Vagina (tissue), 2 donors: ENCODE data around the gene ESPNL. TPM values are rescaled to one million over a fixed set of nuclear protein-coding genes. Genes with fewer than 3 reads are reported as not detected.

Source experiments
- DNase-seq, 2 donors: peaks; one replicate each; pipeline ENCODE4 v3.0.0-alpha.2; 2017; ENCODE audit errors: extremely low spot score in 2 of 2
- H3K27ac ChIP-seq: fragments of 200-600 bp; sonication (generic); one replicate; pipeline ENCODE4 v1.5.1; 2019
- H3K27me3 ChIP-seq: fragments of 200-600 bp; sonication (generic); one replicate; pipeline ENCODE4 v1.5.1; 2019
- H3K36me3 ChIP-seq, 2 donors: fragments of 200-600 bp; sonication (generic); one replicate each; pipeline ENCODE4 v1.5.1; 2017 to 2019
- H3K4me1 ChIP-seq: fragments of 200-600 bp; sonication (generic); one replicate; pipeline ENCODE4 v1.5.1; 2019
- H3K4me3 ChIP-seq, 2 donors: fragments of 200-600 bp; sonication (generic); 1 replicate in 1 of 2; 2 replicates in 1 of 2; pipeline ENCODE4 v1.5.1; 2016 to 2019
- H3K9me3 ChIP-seq: fragments of 200-600 bp; sonication (generic); one replicate; pipeline ENCODE4 v1.5.1; 2019
- CTCF ChIP-seq, 3 experiments: fragments of 450-650 bp in 2 of 3; fragments of 200-600 bp in 1 of 3; sonication (generic) in 1 of 3; IDR thresholded peaks; one replicate each; pipeline ENCODE4 v1.5.1; 2017 to 2019; ENCODE audit warnings: antibody characterized with exemption in 3 of 3, mild to moderate bottlenecking in 2 of 3, moderate library complexity in 2 of 3
- POLR2A ChIP-seq, 2 donors: fragments of 450-650 bp; IDR thresholded peaks; one replicate each; pipeline ENCODE4 v1.6.1; 2017; ENCODE audit warnings: antibody characterized with exemption in 2 of 2, mild to moderate bottlenecking in 2 of 2, moderate library complexity in 2 of 2
- POLR2AphosphoS5 ChIP-seq, 2 donors: sonication (generic); formaldehyde crosslinking; IDR thresholded peaks; one replicate each; pipeline ENCODE4 v1.9.0; 2017; ENCODE audit warnings: antibody characterized with exemption in 2 of 2, mild to moderate bottlenecking in 2 of 2, low read depth in 1 of 2; ENCODE audit not compliant: insufficient read depth in 1 of 2
- intact Hi-C: fragments of 100-400 bp; cut with DNase I; formaldehyde crosslinking; loops from one replicate; pipeline ENCODE4 v1.15.1; 2023
- total RNA-seq: library from RNA; depleted of rRNA; stranded (reverse); fragments of >200 nt; gene quantifications from one replicate; pipeline ENCODE4 v1.2.3, GENCODE V29; 2016

The ESPNL gene
- total RNA-seq, 1 donor from 2014 or later: 0.74 TPM

GRCh38 chr2:238069021-238069709 lies 31.0 kb upstream of the ESPNL start:
- no peak overlapping the region for H3K4me3 ChIP-seq
- H3K36me3 ChIP-seq: peaks cover 0 to 19% of the 10 kb centered on the region in 2 donors
- H3K27me3 ChIP-seq: no peaks in the 10 kb centered on the region
- no peaks in the 10 kb centered on the region for H3K4me1 ChIP-seq
- intact Hi-C loops: loop anchor here (10.0 kb wide), 1 partner anchor 176 kb away; the partner anchor contains the start of gene HES6
- TF ChIP-seq POLR2AphosphoS5 (IDR thresholded peaks at IDR 0.05; ENCODE audit: insufficient read depth in 1 of 2, low read depth in 1 of 2) (no peak), CTCF (IDR thresholded peaks at IDR 0.05) (no peak), POLR2A (IDR thresholded peaks at IDR 0.05) (no peak)
- no peak overlapping the region for H3K27ac ChIP-seq
- no peak for DNase-seq
- no peaks in the 10 kb centered on the region for H3K9me3 ChIP-seq

- H3K27ac ChIP-seq: no peak overlapping the region
- H3K36me3 ChIP-seq: peaks cover 0 to 19% of the 10 kb centered on the region in 2 donors
- no peaks in the 10 kb centered on the region for H3K4me1 ChIP-seq
- no peak overlapping the region for H3K4me3 ChIP-seq
- no peak for DNase-seq
- no peaks in the 10 kb centered on the region for H3K27me3 ChIP-seq
- H3K9me3 ChIP-seq: no peaks in the 10 kb centered on the region
- TF ChIP-seq POLR2A (IDR thresholded peaks at IDR 0.05) (no peak), POLR2AphosphoS5 (IDR thresholded peaks at IDR 0.05; ENCODE audit: insufficient read depth in 1 of 2, low read depth in 1 of 2) (no peak), CTCF (IDR thresholded peaks at IDR 0.05) (no peak)
- intact Hi-C loops: loop anchor here (5.0 to 10.0 kb wide), 2 partner anchors 175 to 1842 kb away; partner anchors contain the start of gene HES6
Measured at GRCh38 chr2:238069877-238070276, 30.3 kb upstream of the ESPNL start.

GRCh38 chr2:238075397-238075796 lies 24.7 kb upstream of the ESPNL start:
- Histone ChIP-seq H3K36me3 (no peaks in the 10 kb centered on the region), H3K27me3 (no peaks in the 10 kb centered on the region), H3K4me3 (no peak overlapping the region), H3K27ac (no peak overlapping the region), H3K9me3 (no peaks in the 10 kb centered on the region), H3K4me1 (no peaks in the 10 kb centered on the region)
- TF ChIP-seq CTCF (IDR thresholded peaks at IDR 0.05) (no peak), POLR2AphosphoS5 (IDR thresholded peaks at IDR 0.05; ENCODE audit: insufficient read depth in 1 of 2, low read depth in 1 of 2) (no peak), POLR2A (IDR thresholded peaks at IDR 0.05) (no peak)
- no peak for DNase-seq
- intact Hi-C loops: no loop called here

GRCh38 chr2:238077292-238077691 lies 22.8 kb upstream of the ESPNL start:
- Histone ChIP-seq H3K27me3 (no peaks in the 10 kb centered on the region), H3K4me1 (no peaks in the 10 kb centered on the region), H3K27ac (no peak overlapping the region), H3K4me3 (no peak overlapping the region), H3K36me3 (peaks cover 0 to 10% of the 10 kb centered on the region in 2 donors), H3K9me3 (no peaks in the 10 kb centered on the region)
- intact Hi-C loops: no loop called here
- no peak for DNase-seq
- TF ChIP-seq POLR2AphosphoS5 (IDR thresholded peaks at IDR 0.05; ENCODE audit: insufficient read depth in 1 of 2, low read depth in 1 of 2): no peak

GRCh38 chr2:238079874-238080327 lies 20.2 kb upstream of the ESPNL start:
- H3K27ac ChIP-seq: no peak overlapping the region
- no peaks in the 10 kb centered on the region for H3K27me3 ChIP-seq
- H3K9me3 ChIP-seq: no peaks in the 10 kb centered on the region
- no peak for DNase-seq
- intact Hi-C loops: no loop called here
- H3K4me1 ChIP-seq: no peaks in the 10 kb centered on the region
- peaks cover 0 to 22% of the 10 kb centered on the region in 2 donors for H3K36me3 ChIP-seq
- no peak for TF ChIP-seq POLR2A (IDR thresholded peaks at IDR 0.05)
- no peak for TF ChIP-seq CTCF (IDR thresholded peaks at IDR 0.05)
- TF ChIP-seq POLR2AphosphoS5 (IDR thresholded peaks at IDR 0.05; ENCODE audit: insufficient read depth in 1 of 2, low read depth in 1 of 2): no peak
- H3K4me3 ChIP-seq: no peak overlapping the region
